Fibroblast of skin of right biceps (primary cell): ENCODE data around the gene CACNA1I.

Experiments
- DNase-seq: peaks from one replicate; pipeline ENCODE4 v3.0.0-alpha.2; 2013

The CACNA1I gene

DNA sequence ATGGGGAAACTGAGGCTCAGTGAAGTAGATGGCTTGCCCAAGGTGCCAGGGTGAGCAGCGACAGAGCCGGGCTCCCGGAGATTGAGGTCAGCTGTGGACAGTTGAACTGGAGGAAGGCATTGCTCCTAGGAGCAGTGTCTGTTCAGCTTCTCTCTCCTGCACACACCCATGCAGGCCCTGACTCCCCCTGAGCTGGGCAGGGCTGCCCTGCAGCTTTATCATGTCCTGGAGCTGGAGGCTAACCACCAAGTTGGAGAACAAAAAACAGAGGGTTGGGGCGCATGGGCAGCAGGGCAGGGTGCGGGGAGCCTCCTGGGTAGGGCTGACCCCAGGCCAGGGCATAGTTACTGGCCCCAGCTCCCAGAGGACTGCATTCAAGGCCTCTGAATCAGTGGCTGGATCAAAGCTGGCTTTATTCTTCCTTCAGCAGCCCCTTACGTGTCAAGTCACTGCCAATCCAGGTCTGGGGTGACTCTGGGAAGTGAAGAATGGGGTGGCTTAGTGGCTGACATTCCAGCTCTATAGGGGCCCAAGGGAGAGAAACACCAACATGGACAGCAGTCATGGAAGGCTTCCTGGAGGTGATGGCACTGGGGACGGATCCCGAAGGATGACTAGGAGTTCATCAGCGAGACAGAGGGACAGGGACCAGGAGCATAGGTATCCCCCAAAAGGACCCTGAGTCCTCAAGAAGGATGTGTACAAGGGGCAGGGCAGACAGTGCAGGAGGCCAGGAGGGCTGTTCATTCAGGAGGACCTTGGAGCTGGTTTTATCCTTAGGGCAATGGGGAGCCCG, 83.8 kb downstream of the CACNA1I start:
- no peak for DNase-seq

DNA sequence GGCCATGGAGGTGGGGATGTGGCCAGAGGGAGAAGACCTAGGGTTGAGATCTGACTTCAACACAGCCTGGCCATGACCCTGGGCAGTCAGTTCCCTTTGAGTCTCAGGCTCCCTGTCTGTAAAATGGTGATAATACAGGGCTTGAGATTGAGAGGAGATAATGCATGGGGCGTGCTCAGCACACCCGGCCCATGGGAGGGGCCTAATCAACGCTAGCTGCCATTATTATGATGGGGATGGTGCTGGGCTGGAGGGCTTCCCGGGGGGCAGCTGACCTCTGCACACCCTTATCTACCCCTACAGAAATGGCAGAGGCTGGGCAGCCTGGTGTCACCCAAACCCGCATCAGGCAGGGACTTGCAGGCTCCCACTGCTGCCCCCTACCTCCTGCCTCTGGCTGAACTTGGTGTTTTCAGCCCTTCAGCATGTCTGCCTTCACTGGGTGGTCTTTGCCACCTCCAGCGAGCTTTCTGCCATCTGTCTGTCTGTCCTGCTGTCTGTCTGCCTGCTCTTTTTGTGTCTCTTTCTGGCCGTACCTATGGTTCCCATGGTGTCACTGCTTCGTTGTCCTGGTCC, 84.5 kb downstream of the CACNA1I start:
- DNase-seq, result no peak

DNA sequence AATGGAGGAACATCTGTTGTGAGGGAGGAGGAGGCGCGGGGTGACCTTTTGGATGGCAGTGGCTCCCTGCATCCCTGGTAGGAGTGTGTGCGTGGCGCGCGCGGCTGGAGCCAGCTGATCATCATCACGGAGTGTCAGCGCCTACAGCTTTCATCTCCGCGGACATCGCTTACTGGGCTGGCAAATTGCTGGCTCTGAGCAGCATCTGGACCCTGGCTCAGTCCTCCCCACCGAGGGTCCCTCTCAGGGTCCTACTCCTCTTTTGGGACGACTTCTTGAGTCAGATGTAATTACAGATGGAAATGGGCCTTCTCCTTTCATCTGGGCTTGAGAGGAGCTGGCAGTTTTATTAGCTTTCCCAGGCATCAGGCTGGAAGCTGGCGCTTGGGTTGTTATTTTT, 85.3 kb downstream of the CACNA1I start:
- no peak for DNase-seq

- DNase-seq, result peak; percentile 6
Measured at GRCh38 chr22:39656495-39657490, 86.2 kb downstream of the CACNA1I start.

DNA sequence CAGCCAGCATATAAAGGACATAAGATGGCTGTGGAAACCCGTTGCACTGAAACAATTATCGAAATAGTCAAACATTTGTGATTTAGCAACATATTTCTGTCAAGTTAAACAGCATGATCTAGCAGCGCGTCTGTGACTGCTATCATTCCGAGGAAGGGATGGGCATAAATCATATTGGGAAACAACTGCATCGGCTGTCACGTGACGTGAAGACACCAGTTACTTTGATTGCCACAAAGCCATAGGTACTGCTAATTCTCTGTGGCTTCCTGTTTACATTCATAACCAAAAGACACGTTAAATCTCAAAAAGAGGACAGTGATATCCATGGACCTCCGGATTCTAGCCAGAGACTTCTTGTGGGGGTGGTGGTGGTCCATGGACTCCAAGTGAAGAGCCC, 87.8 kb downstream of the CACNA1I start:
- no peak for DNase-seq

- DNase-seq, result no peak
Measured at GRCh38 chr22:39658806-39659463, 88.4 kb downstream of the CACNA1I start.

DNA sequence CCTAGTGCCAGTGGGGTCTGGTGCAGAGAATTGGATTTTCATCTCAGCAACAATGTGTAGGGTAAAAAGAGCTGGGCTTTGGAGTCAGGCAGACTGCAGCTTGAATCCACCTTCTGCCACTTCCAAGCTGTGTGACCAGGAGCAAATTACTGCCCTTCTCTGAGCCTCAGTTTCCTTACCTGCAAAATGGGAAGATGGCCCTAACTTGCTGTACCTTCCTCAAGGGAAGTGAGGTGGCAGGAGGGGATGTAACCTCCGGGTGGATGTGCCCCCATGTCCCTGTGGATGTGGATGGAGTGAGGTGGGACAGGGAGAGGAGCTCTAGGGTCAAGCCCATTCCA, 90.9 kb downstream of the CACNA1I start:
- DNase-seq, result no peak

- DNase-seq, result no peak
Measured at GRCh38 chr22:39661842-39662685, 91.5 kb downstream of the CACNA1I start.

DNA sequence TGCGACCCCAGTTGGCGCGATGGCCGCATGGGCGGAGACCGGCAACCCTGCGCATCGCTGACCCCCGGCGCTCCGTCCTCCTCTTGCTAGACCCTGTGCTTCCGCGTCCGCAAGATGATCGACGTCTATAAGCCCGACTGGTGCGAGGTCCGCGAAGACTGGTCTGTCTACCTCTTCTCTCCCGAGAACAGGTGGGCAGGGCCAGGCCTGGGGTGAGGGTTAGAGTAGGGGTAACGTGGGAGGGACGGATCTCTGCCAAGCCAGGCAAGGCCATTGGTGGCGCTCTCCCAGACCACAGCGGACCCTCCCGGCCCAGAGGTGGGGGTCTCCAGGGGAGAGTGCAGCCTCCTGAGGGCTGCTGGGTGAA, 92.1 kb downstream of the CACNA1I start:
- no peak for DNase-seq

DNA sequence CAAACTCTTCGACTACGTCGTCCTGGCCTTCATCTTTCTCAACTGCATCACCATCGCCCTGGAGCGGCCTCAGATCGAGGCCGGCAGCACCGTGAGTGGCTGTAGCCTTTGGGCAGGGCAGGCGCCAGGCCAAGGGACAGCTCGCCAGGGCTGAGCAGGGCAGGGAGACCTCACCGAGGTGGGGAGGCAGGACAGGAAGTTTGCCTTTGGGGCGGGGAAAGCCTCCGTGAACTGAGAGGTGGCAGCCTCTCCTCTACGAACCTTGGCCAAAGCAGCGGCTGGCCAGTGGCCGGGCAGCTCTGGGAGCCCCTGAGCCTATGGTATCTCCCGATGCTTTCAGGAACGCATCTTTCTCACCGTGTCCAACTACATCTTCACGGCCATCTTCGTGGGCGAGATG, 93.2 kb downstream of the CACNA1I start:
- DNase-seq, result no peak

GRCh38 chr22:39664485-39665200, 94.1 kb downstream of the CACNA1I start:
- DNase-seq, result no peak

GRCh38 chr22:39665229-39665628, 94.7 kb downstream of the CACNA1I start:
- no peak for DNase-seq

GRCh38 chr22:39665661-39666431, 95.3 kb downstream of the CACNA1I start:
- DNase-seq, result no peak

- no peak for DNase-seq
Measured at GRCh38 chr22:39666495-39666894, 95.9 kb downstream of the CACNA1I start.

GRCh38 chr22:39666926-39667325, 96.4 kb downstream of the CACNA1I start:
- no peak for DNase-seq

GRCh38 chr22:39669432-39669831, 98.9 kb downstream of the CACNA1I start:
- DNase-seq, result no peak

- DNase-seq, result no peak
Measured at GRCh38 chr22:39671936-39672335, 101.4 kb downstream of the CACNA1I start.

DNA sequence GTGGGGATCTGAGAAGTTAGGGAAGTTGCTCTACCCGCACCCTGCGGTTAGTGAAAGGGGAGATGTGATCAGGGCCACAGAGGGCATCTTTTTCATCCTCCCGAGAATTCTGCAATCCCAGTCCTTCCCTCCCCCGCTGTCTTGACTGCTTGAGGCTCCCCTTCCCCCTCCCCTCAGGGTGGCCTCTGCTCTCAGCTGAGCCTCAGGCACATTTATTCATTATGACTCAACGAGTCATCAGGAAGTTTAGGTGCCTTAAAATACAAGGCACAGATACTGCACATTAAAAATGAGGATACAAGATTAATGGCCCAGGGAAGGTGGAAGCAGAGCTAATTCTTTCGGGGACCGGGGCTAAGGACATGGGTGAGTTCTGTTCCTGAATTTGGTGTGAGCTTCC, 104.0 kb downstream of the CACNA1I start:
- peak; percentile 63 for DNase-seq

DNA sequence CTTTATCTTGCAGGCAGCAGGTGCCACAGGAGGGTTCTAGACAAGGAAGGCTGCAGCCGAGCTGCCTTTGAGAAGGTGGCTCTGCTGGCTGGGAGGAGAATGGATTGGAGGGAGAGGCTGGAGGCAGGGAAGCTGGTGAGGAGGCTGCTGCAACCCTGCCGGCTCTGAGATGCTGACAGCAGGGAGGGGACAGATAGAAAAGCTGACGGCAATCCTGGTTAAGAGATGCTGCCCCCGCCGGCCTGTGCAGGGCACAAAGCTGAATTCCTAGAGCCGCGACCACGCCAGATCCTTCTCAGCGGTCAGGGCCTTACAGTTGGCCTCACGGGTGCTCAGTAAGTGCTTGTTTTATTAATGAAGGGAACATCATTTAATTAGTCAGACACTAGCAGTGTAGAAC, 105.4 kb downstream of the CACNA1I start:
- no peak for DNase-seq

- DNase-seq, result no peak
Measured at GRCh38 chr22:39677967-39678366, 107.4 kb downstream of the CACNA1I start.
